HEK293 (cell line): Measurements from ENCODE around the gene SH3RF1.

ENCODE experiments used
- CTCF ChIA-PET: fragments of 350-600 bp; formaldehyde crosslinking; extraction: SDS; loops from one replicate; lab custom pipeline; 2021; ENCODE audit warnings: antibody characterized with exemption; lab: Yijun Ruan, JAX
- POLR2A ChIA-PET: fragments of 300-600 bp; formaldehyde crosslinking; extraction: SDS; loops from one replicate; lab custom pipeline; 2020; ENCODE audit warnings: antibody characterized with exemption, inconsistent platforms; lab: Yijun Ruan, JAX
- H3K27ac ChIP-seq: fragments of 200-500 bp; sonication (Bioruptor generic); 2 replicates; pipeline ENCODE4 v1.5.1; 2014; ENCODE audit warnings: low read depth, low read length, control low read depth, inconsistent platforms; ENCODE audit errors: extremely low read depth
- H3K36me3 ChIP-seq, 2 experiments: fragments of 200-500 bp in 1 of 2; sonication (Bioruptor generic) in 1 of 2; 1 replicate in 1 of 2; 2 replicates in 1 of 2; pipeline ENCODE4 v1.5.1; 2014 to 2017; ENCODE audit warnings: inconsistent platforms in 2 of 2, low read length in 2 of 2; ENCODE audit not compliant: control insufficient read depth in 2 of 2, insufficient read depth in 1 of 2
- H3K4me1 ChIP-seq: fragments of 200-500 bp; sonication (Bioruptor generic); 2 replicates; pipeline ENCODE4 v1.5.1; 2014; ENCODE audit warnings: mild to moderate bottlenecking, low read length, inconsistent platforms; ENCODE audit not compliant: control insufficient read depth, insufficient read depth
- H3K4me3 ChIP-seq: 2 replicates; pipeline ENCODE4 v1.5.1; 2011; ENCODE audit warnings: low read depth, mild to moderate bottlenecking, control low read depth, low read length, moderate library complexity
- H3K9me3 ChIP-seq: fragments of 200-500 bp; sonication (Bioruptor generic); 2 replicates; pipeline ENCODE4 v1.5.1; 2014; ENCODE audit warnings: low read depth, low read length, inconsistent platforms; ENCODE audit not compliant: control insufficient read depth, insufficient read depth
- ELK4 ChIP-seq: IDR thresholded peaks from 2 replicates; pipeline ENCODE4 v1.6.1; 2011; ENCODE audit warnings: mild to moderate bottlenecking, low read depth, low read length, borderline replicate concordance
- HOXA7 ChIP-seq: sonication (generic); formaldehyde crosslinking; IDR thresholded peaks from 2 replicates; pipeline ENCODE4 v1.8.1; 2022; ENCODE audit warnings: missing genetic modification reagents, borderline replicate concordance
- MEIS1 ChIP-seq: sonication (generic); formaldehyde crosslinking; IDR thresholded peaks from 2 replicates; pipeline ENCODE4 v1.8.1; 2022; ENCODE audit warnings: missing genetic modification reagents, mild to moderate bottlenecking, borderline replicate concordance
- TCF7L2 ChIP-seq: IDR thresholded peaks from 2 replicates; pipeline ENCODE4 v1.6.1; 2011; ENCODE audit warnings: low read depth, mild to moderate bottlenecking, inconsistent platforms, low read length, moderate library complexity, borderline replicate concordance
- WT1 ChIP-seq: fragments of 450-650 bp; formaldehyde crosslinking; IDR thresholded peaks from 2 replicates; pipeline ENCODE4 v1.5.1; 2016; ENCODE audit warnings: missing biosample characterization, missing genetic modification characterization
- YY1 ChIP-seq: fragments of 450-650 bp; formaldehyde crosslinking; IDR thresholded peaks from 2 replicates; pipeline ENCODE4 v1.5.1; 2018; ENCODE audit warnings: missing biosample characterization, missing genetic modification characterization
- ZBTB17 ChIP-seq: fragments of 450-650 bp; formaldehyde crosslinking; IDR thresholded peaks from 2 replicates; pipeline ENCODE4 v1.5.1; 2016; ENCODE audit warnings: missing biosample characterization, missing genetic modification characterization
- ZBTB20 ChIP-seq: fragments of 450-650 bp; formaldehyde crosslinking; IDR thresholded peaks from 2 replicates; pipeline ENCODE4 v1.5.1; 2016; ENCODE audit warnings: missing biosample characterization, missing genetic modification characterization
- ZFP3 ChIP-seq: fragments of 450-650 bp; formaldehyde crosslinking; IDR thresholded peaks from 2 replicates; pipeline ENCODE4 v1.5.1; 2016; ENCODE audit warnings: low read depth, missing biosample characterization, missing genetic modification characterization
- ZNF16 ChIP-seq: fragments of 450-650 bp; formaldehyde crosslinking; IDR thresholded peaks from 2 replicates; pipeline ENCODE4 v1.5.1; 2016; ENCODE audit warnings: low read depth, missing biosample characterization, missing genetic modification characterization
- ZNF169 ChIP-seq: fragments of 450-650 bp; formaldehyde crosslinking; IDR thresholded peaks from 2 replicates; pipeline ENCODE4 v1.5.1; 2016; ENCODE audit warnings: missing biosample characterization, missing genetic modification characterization
- ZNF341 ChIP-seq: fragments of 450-650 bp; formaldehyde crosslinking; IDR thresholded peaks from 2 replicates; pipeline ENCODE4; 2016; ENCODE audit warnings: low read depth, missing biosample characterization, missing genetic modification characterization
- ZNF366 ChIP-seq: fragments of 450-650 bp; formaldehyde crosslinking; conservative IDR thresholded peaks from 2 replicates; pipeline ENCODE4 v1.5.1; 2016; ENCODE audit warnings: missing biosample characterization, missing genetic modification characterization
- ZNF521 ChIP-seq: fragments of 450-650 bp; formaldehyde crosslinking; IDR thresholded peaks from 2 replicates; pipeline ENCODE4 v1.5.1; 2017; ENCODE audit warnings: missing biosample characterization, mild to moderate bottlenecking, missing genetic modification characterization
- ZNF530 ChIP-seq: fragments of 450-650 bp; formaldehyde crosslinking; IDR thresholded peaks from 2 replicates; pipeline ENCODE4 v1.5.1; 2016; ENCODE audit warnings: low read depth, missing biosample characterization, missing genetic modification characterization
- ZNF624 ChIP-seq: fragments of 450-650 bp; formaldehyde crosslinking; IDR thresholded peaks from 2 replicates; pipeline ENCODE4 v1.5.1; 2017; ENCODE audit warnings: missing biosample characterization, missing genetic modification characterization
- ZNF654 ChIP-seq: fragments of 450-650 bp; formaldehyde crosslinking; IDR thresholded peaks from 2 replicates; pipeline ENCODE4 v1.5.1; 2016; ENCODE audit warnings: low read depth, missing biosample characterization, missing genetic modification characterization
- ZNF660 ChIP-seq: fragments of 450-650 bp; IDR thresholded peaks from 2 replicates; pipeline ENCODE4 v1.5.1; 2018; ENCODE audit warnings: missing biosample characterization, mild to moderate bottlenecking, missing genetic modification characterization
- ZNF670 ChIP-seq: fragments of 450-650 bp; formaldehyde crosslinking; IDR thresholded peaks from 2 replicates; pipeline ENCODE4 v1.5.1; 2016; ENCODE audit warnings: missing biosample characterization, missing genetic modification characterization, low read depth
- ZNF843 ChIP-seq: fragments of 450-650 bp; formaldehyde crosslinking; IDR thresholded peaks from 2 replicates; pipeline ENCODE4 v1.5.1; 2016; ENCODE audit warnings: missing biosample characterization, missing genetic modification characterization
- ZXDB ChIP-seq: fragments of 450-650 bp; formaldehyde crosslinking; IDR thresholded peaks from 2 replicates; pipeline ENCODE4 v1.5.1; 2016; ENCODE audit warnings: missing biosample characterization, missing genetic modification characterization
- TF ChIP-seq, protein P1 (sequence below): fragments of 450-650 bp; formaldehyde crosslinking; IDR thresholded peaks from 2 replicates; pipeline ENCODE4 v1.5.1; 2017; ENCODE audit warnings: missing biosample characterization, missing genetic modification characterization
- TF ChIP-seq, protein P2 (sequence below): fragments of 450-650 bp; formaldehyde crosslinking; IDR thresholded peaks from 2 replicates; pipeline ENCODE4 v1.5.1; 2016; ENCODE audit warnings: missing biosample characterization, missing genetic modification characterization
- TF ChIP-seq, protein P3 (sequence below): fragments of 450-650 bp; IDR thresholded peaks from 2 replicates; pipeline ENCODE4 v1.5.1; 2018; ENCODE audit warnings: missing biosample characterization, missing genetic modification characterization
- TF ChIP-seq, protein P4 (sequence below): fragments of 450-650 bp; formaldehyde crosslinking; IDR thresholded peaks from 2 replicates; pipeline ENCODE4 v1.5.1; 2016; ENCODE audit warnings: missing biosample characterization, missing genetic modification characterization
- TF ChIP-seq, protein P5 (sequence below): fragments of 450-650 bp; formaldehyde crosslinking; IDR thresholded peaks from 2 replicates; pipeline ENCODE4 v1.5.1; 2017; ENCODE audit warnings: missing biosample characterization, missing genetic modification characterization

SH3RF1 gene

DNA sequence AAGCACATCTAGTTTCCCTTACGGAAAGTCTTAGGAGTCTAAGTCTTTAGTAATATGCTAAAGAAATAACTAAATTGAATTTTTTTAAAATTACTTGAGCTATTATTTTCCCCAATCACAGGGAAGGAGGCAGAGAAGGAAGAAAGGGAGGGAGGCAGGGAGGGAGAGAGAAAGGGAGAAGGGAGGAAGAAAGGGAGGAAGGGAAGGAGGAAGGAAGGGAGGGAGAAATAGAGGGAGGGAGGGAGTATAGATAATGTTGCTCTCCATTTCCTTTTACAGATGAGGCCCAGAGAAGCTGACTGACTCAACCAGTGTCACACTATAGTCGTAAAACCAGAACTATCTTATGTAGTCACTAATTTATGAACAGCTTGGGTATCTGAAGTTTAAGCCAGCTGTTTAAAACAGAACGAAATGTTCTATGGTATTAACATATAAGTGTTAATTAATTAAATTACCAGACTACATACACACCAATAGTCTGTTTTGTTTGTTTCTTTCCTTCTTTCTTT lies 14.6 kb downstream of the SH3RF1 start (continued):
- TF ChIP-seq, protein P1, sequence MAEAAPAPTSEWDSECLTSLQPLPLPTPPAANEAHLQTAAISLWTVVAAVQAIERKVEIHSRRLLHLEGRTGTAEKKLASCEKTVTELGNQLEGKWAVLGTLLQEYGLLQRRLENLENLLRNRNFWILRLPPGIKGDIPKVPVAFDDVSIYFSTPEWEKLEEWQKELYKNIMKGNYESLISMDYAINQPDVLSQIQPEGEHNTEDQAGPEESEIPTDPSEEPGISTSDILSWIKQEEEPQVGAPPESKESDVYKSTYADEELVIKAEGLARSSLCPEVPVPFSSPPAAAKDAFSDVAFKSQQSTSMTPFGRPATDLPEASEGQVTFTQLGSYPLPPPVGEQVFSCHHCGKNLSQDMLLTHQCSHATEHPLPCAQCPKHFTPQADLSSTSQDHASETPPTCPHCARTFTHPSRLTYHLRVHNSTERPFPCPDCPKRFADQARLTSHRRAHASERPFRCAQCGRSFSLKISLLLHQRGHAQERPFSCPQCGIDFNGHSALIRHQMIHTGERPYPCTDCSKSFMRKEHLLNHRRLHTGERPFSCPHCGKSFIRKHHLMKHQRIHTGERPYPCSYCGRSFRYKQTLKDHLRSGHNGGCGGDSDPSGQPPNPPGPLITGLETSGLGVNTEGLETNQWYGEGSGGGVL (tag by site-specific recombination) = peak; percentile 79
- TF ChIP-seq ZNF530 (tag by site-specific recombination) = no peak
- TF ChIP-seq ZNF843 = no peak
- TF ChIP-seq, protein P2, sequence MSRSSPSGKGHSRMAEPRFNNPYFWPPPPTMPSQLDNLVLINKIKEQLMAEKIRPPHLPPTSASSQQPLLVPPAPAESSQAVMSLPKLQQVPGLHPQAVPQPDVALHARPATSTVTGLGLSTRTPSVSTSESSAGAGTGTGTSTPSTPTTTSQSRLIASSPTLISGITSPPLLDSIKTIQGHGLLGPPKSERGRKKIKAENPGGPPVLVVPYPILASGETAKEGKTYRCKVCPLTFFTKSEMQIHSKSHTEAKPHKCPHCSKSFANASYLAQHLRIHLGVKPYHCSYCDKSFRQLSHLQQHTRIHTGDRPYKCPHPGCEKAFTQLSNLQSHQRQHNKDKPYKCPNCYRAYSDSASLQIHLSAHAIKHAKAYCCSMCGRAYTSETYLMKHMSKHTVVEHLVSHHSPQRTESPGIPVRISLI (tag by site-specific recombination) = no peak
- TF ChIP-seq TCF7L2 = no peak
- no peak for TF ChIP-seq ZNF169 (tag by site-specific recombination)
- TF ChIP-seq ZNF341 = peak; percentile 86
- no peak for TF ChIP-seq ZNF624 (tag by site-specific recombination)
- TF ChIP-seq MEIS1 (CRISPR knock-in tag) = no peak
- TF ChIP-seq WT1 (tag by site-specific recombination) = peak; percentile 97
- TF ChIP-seq ZNF670 = no peak
- TF ChIP-seq HOXA7 = no peak
- no peak for TF ChIP-seq ZNF16
- no peak for TF ChIP-seq ZNF521
- no peak for TF ChIP-seq ELK4
- no peak for TF ChIP-seq ZNF660
- no peak for TF ChIP-seq ZBTB17
- TF ChIP-seq, protein P3, sequence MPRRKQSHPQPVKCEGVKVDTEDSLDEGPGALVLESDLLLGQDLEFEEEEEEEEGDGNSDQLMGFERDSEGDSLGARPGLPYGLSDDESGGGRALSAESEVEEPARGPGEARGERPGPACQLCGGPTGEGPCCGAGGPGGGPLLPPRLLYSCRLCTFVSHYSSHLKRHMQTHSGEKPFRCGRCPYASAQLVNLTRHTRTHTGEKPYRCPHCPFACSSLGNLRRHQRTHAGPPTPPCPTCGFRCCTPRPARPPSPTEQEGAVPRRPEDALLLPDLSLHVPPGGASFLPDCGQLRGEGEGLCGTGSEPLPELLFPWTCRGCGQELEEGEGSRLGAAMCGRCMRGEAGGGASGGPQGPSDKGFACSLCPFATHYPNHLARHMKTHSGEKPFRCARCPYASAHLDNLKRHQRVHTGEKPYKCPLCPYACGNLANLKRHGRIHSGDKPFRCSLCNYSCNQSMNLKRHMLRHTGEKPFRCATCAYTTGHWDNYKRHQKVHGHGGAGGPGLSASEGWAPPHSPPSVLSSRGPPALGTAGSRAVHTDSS = peak; percentile 59
- TF ChIP-seq ZFP3 (tag by site-specific recombination) = no peak

DNA sequence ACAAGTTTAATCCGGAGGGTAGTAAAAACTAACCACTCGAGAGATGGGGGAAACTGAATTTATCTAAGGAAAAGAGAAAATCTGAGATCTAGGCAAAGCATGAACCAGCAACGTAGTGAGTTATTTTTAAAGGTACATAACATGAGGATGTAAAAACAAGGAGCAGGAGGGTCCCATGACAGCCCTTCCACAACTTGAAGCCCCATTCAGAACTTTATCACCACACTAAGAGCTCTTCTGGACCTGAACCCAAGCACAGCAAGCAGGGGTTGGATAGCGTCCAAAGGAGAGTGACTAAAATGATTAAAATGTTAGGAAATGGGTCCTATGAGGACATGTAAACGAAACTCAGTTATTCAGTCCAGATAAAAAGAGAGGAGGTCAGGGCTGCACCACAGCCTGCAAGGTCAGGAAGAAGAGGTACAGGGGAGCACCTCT lies 16.2 kb downstream of the SH3RF1 start:
- Histone ChIP-seq H3K4me1 (peaks cover 54% of the 10 kb centered on the region), H3K36me3 (no peaks in the 10 kb centered on the region), H3K4me3 (no peak overlapping the region), H3K27ac (no peak overlapping the region; the same call in 1 of the 2 replicates), H3K9me3 (no peaks in the 10 kb centered on the region)
- ChIA-PET CTCF (interaction anchor here (0.7 to 1.0 kb wide), 5 partner anchors 14 to 555 kb away, joined by 3 to 4 read pairs (median 3); no protein-coding TSS in a partner anchor), POLR2A (interaction anchor here (0.6 to 0.8 kb wide), 2 partner anchors 52 to 229 kb away, joined by 3 to 5 read pairs; no protein-coding TSS in a partner anchor)
- TF ChIP-seq YY1 (tag by site-specific recombination) = no peak
- TF ChIP-seq, protein P4, sequence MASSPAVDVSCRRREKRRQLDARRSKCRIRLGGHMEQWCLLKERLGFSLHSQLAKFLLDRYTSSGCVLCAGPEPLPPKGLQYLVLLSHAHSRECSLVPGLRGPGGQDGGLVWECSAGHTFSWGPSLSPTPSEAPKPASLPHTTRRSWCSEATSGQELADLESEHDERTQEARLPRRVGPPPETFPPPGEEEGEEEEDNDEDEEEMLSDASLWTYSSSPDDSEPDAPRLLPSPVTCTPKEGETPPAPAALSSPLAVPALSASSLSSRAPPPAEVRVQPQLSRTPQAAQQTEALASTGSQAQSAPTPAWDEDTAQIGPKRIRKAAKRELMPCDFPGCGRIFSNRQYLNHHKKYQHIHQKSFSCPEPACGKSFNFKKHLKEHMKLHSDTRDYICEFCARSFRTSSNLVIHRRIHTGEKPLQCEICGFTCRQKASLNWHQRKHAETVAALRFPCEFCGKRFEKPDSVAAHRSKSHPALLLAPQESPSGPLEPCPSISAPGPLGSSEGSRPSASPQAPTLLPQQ (tag by site-specific recombination) = 0 out of 2 replicates have a peak, but pooled peaks have one; percentile 18
- 0 out of 2 replicates have a peak, but pooled peaks have one; percentile 13 for TF ChIP-seq ZBTB20 (tag by site-specific recombination)
- no peak for TF ChIP-seq ZNF654 (tag by site-specific recombination)
- TF ChIP-seq ZXDB (tag by site-specific recombination) = peak; percentile 62
- TF ChIP-seq, protein P5, sequence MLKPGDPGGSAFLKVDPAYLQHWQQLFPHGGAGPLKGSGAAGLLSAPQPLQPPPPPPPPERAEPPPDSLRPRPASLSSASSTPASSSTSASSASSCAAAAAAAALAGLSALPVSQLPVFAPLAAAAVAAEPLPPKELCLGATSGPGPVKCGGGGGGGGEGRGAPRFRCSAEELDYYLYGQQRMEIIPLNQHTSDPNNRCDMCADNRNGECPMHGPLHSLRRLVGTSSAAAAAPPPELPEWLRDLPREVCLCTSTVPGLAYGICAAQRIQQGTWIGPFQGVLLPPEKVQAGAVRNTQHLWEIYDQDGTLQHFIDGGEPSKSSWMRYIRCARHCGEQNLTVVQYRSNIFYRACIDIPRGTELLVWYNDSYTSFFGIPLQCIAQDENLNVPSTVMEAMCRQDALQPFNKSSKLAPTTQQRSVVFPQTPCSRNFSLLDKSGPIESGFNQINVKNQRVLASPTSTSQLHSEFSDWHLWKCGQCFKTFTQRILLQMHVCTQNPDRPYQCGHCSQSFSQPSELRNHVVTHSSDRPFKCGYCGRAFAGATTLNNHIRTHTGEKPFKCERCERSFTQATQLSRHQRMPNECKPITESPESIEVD (tag by site-specific recombination) = peak; percentile 95
- 0 out of 2 replicates have a peak, but pooled peaks have one; percentile 10 for TF ChIP-seq ZNF366 (tag by site-specific recombination)
